Right renal pelvis (tissue), 4 donors: ENCODE results near the gene TMEM147. TPM values are rescaled to one million over a fixed set of nuclear protein-coding genes. Genes with fewer than 3 reads are reported as not detected.

Experiments used
- DNase-seq, 4 donors: peaks; one replicate each; pipeline ENCODE4 v3.0.0-alpha.2; 2013; ENCODE audit warnings: low read depth in 4 of 4, low spot score in 3 of 4, missing footprints in 1 of 4
- polyA plus RNA-seq, 4 donors: library from polyadenylated mRNA; unstranded; fragments of 120-200 nt; gene quantifications; one replicate each; pipeline ENCODE4 v1.2.1, GENCODE V29; 2013; ENCODE audit not compliant: insufficient read length in 4 of 4

Gene TMEM147
- polyA plus RNA-seq, 4 donors = 87.8 to 113 (median 90.9) TPM

- no peak for DNase-seq
Observed at GRCh38 chr19:35544110-35544802, 1.2 kb upstream of the TMEM147 start.

DNA sequence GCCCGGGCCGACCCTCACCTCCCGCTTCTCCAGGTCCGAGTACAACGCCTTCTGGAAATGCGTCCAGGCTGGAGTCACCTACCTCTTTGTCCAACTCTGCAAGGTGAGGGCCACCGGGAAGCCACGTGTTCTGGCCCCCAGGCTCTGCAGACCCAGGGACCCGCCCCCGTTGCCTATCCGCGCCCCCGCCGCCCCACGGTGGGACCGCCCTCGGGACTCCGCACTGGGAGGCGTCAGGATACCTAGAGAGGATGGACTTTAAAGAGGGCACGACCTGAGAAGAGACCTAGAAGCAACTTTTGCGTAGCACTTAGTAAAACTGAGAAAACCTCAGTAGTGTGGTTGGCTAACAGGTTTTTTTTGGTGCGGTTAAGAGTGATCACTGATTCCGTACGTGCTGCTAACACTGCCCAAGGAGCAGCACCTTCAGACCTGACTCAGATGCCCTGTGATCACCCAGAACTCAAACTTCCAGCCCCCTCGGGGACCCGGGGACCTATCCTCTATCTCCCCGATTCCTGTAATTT is 492 bp downstream of the TMEM147 start:
- no peak for DNase-seq

GRCh38 chr19:35546532-35546931 is 1.1 kb downstream of the TMEM147 start:
- no peak for DNase-seq

- peak in 2 of 4 donors; percentile 35 to 50 for DNase-seq
Observed at GRCh38 chr19:35549174-35549788, 3.9 kb downstream of the TMEM147 start.

GRCh38 chr19:35549879-35550523 is 4.6 kb downstream of the TMEM147 start:
- no peak for DNase-seq

GRCh38 chr19:35551091-35551810 is 5.8 kb downstream of the TMEM147 start:
- no peak for DNase-seq

GRCh38 chr19:35552534-35553384 is 7.3 kb downstream of the TMEM147 start:
- DNase-seq = no peak

DNA sequence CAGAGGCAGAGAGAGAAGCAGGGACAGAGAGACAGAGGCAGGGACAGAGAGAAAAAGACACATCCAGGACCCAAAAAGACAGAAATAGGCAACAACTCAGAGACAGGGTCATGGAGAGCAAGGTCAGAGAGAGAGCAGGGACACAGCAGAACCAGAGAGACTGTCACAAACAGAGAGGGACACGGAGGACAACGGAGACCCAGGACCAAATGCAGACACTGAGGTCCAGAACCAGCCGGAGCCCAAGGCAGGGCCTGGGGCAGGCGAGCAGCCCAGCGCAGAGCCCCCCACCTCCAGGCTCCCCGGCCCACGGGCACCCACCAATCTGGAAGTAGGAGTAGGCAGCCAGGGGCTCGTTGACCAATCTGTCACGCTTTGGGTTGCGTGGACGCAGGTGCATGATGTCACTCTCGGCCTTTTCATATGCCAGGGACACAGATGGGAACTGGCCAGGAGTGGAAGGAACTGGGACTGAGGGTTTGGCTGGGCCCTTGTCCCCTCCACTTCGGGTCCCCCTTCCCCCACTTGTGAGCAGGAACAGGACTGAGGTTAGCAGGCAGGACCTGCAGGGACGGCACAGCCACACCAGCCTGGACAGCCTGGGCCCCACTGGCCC is 8.1 kb downstream of the TMEM147 start:
- DNase-seq = no peak

DNA sequence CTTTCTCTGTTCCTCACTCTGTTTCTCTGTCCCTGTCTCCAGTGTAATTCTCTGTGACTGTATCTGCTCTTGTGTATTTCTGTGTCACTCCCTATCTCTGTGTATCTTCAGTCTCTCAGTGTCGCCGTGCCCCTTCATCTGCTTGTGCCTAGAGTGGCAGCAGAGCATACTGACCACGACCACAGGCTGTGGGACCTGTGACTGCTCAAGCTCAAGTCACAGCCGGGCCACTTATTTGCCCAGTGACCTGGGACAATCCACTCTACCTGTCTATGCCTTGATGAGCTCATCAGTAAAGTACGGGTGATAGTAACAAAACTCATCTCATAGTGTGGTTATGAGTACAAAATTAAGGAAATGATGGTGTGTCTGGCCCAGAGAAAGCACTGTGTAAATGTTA is 8.7 kb downstream of the TMEM147 start:
- DNase-seq = no peak

- DNase-seq = no peak
Observed at GRCh38 chr19:35555301-35556005, 10.0 kb downstream of the TMEM147 start.

GRCh38 chr19:35556025-35556590 is 10.7 kb downstream of the TMEM147 start:
- no peak for DNase-seq

DNA sequence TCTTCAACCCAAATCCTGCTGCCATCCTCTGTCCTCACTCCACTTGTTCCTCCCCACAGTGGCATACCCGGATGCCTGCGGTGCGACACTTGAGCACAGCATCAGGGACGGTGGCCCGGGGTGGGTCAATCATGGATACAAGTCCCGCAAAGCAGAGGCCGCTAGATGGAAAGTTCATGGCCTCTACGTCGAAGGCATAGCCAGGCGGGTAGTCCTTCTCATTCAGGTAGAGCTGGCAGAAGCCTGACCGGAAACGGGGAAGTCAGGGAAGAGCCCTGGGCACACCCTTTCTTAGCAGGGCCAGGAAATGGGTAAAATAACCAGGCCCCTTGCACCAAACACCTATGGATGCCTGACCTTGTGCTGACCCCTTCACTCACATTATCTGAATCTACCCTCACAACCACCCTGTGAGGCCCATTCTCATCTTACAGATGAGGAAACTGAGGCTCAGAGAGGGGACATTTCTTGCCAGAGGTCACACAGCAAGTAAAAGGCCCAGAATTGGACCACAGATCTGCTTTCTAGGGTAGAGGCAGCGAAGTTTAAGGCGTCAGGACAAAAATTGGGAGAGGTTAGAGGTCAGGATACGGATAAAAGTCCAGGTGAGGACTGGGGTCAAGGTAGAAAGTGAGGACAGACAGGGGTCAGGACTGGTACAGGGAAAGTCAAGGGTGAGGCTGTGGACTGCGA is 11.6 kb downstream of the TMEM147 start:
- no peak for DNase-seq

GRCh38 chr19:35557539-35558399 is 12.3 kb downstream of the TMEM147 start:
- peak in 2 of 4 donors; percentile 44 to 53 for DNase-seq

GRCh38 chr19:35558400-35559280 is 13.2 kb downstream of the TMEM147 start:
- DNase-seq = no peak

- DNase-seq = no peak
Observed at GRCh38 chr19:35559281-35559659, 13.8 kb downstream of the TMEM147 start.

- DNase-seq = no peak
Observed at GRCh38 chr19:35559781-35560180, 14.4 kb downstream of the TMEM147 start.
